ENCODE results near the gene RBM15.

- TF ChIP-seq, protein P1, sequence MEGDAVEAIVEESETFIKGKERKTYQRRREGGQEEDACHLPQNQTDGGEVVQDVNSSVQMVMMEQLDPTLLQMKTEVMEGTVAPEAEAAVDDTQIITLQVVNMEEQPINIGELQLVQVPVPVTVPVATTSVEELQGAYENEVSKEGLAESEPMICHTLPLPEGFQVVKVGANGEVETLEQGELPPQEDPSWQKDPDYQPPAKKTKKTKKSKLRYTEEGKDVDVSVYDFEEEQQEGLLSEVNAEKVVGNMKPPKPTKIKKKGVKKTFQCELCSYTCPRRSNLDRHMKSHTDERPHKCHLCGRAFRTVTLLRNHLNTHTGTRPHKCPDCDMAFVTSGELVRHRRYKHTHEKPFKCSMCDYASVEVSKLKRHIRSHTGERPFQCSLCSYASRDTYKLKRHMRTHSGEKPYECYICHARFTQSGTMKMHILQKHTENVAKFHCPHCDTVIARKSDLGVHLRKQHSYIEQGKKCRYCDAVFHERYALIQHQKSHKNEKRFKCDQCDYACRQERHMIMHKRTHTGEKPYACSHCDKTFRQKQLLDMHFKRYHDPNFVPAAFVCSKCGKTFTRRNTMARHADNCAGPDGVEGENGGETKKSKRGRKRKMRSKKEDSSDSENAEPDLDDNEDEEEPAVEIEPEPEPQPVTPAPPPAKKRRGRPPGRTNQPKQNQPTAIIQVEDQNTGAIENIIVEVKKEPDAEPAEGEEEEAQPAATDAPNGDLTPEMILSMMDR (IDR thresholded peaks at IDR 0.05; ENCODE audit: low read length), result no peak
- TF ChIP-seq EZH2 (IDR thresholded peaks at IDR 0.05; ENCODE audit: borderline replicate concordance, low read length), result no peak
Measured at GRCh38 chr1:110364221-110364620, 25.0 kb downstream of the RBM15 start.

Measured in OCI-LY1 (cell line).